Raji (cell line): ENCODE results near the gene RALGPS1.

ENCODE experiments used
- POLR2A ChIP-seq: IDR thresholded peaks from 2 replicates; pipeline ENCODE4 v1.6.1; 2011; ENCODE audit warnings: low read depth, low read length, control low read depth; ENCODE audit not compliant: insufficient read depth

The RALGPS1 gene

DNA sequence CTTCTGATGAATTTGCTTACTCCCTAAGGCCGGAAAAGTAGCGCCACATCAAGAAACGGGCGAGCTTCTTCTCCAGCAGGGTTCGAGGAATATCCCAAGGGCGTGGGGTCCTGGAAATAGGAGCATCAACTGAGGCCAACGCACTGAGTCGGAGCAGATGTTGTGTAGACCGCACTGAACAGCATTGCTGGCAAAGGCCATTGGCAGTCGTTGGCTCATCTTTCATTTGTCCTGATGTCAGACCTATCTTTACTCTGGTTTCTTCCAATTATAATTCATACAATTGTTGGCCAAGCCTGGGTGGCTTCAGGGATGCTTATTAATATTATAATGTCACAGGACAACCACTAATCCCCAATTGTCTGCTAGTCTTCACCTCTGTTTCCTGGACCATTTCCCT lies 27.7 kb upstream of the RALGPS1 start:
- TF ChIP-seq POLR2A, result no peak

- no peak for TF ChIP-seq POLR2A
Measured at GRCh38 chr9:126891676-126892075, 22.9 kb upstream of the RALGPS1 start.

DNA sequence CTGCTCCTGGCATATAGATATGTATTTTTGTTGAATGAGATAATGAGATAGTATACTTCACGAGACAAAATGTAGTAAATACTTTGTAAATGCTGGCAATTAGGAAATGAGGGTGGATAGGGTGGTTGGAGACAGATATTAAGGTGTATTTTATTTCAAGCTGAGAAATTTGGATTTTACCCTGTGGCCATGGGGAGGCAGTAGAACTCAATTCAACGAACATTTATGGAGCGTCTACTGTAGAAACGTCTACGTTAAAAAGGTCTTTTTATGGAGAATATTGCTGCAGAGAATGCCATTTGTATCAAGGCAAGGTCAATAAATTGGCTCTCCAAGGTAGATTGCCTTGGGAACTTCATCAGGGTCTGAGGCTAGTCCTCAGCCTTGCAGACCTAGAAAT lies 21.5 kb upstream of the RALGPS1 start:
- TF ChIP-seq POLR2A, result no peak

GRCh38 chr9:126894052-126894603 lies 20.5 kb upstream of the RALGPS1 start:
- TF ChIP-seq POLR2A, result no peak

GRCh38 chr9:126902210-126902609 lies 12.4 kb upstream of the RALGPS1 start:
- no peak for TF ChIP-seq POLR2A

- no peak for TF ChIP-seq POLR2A
Measured at GRCh38 chr9:126904586-126904985, 10.0 kb upstream of the RALGPS1 start.

DNA sequence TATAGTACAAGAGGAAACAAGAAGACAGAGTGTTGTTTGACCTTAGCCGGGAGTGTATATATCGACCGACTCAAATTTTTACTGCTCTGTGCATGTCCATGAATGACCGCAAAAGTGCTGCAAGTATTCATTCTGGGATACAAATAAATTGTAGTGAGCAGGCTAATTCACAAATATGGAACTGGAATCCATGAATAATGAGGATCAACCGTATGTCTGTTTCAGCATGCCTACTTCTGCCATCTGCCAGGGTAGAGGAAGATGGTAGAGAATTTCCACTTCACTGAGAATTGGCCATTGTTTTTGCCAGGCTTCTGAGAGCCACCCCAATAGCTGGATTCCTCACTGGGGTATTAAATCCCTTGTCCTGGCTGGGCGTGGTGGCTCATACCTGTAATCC lies 8.5 kb upstream of the RALGPS1 start:
- no peak for TF ChIP-seq POLR2A

DNA sequence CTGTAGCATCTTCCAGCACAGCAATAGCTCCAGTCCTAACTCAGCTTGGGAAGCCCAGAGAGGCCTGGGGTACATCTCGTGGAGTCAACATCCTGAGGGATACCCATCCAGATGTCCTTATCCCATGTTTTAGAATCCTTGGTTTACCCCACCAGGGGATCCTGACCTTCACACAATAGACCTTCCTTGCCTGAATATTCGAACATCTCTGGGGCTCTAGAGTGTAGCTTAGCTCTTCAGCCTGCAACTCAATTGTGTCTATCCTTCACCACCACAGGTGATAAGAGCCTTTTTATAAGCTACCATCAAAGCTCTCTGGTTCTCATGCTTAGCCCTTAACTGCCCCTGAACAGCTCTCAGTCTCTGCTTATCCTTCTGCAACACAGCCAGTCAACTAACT lies 7.5 kb upstream of the RALGPS1 start:
- TF ChIP-seq POLR2A, result no peak

DNA sequence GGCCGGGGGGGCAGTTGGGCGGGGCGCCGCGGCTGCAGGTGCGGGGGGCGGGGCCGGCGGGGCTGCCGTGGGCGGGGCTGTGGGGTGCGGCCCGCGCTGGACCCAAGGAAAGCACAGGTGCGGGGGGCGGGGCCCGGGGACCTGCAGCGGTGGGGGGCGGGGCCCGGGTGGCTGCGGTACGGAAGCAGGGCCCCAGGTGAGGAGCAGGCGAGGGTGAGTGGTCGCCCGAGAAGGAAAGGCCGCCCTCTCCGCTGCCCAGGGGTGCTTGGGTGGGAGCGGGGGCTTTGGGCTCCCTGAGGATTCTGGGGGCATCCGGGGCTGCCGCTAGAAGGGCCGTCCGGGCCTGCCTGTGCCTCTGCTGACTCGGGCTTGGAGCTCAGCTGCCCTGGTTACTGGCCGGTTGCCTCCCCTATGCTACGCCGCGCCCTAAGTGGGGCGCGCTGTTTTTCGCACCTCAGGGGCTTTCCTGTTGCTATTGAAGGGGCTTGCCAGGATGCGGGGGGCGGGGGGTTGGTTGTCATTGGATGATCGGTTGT lies 767 bp downstream of the RALGPS1 start:
- TF ChIP-seq POLR2A, result no peak

DNA sequence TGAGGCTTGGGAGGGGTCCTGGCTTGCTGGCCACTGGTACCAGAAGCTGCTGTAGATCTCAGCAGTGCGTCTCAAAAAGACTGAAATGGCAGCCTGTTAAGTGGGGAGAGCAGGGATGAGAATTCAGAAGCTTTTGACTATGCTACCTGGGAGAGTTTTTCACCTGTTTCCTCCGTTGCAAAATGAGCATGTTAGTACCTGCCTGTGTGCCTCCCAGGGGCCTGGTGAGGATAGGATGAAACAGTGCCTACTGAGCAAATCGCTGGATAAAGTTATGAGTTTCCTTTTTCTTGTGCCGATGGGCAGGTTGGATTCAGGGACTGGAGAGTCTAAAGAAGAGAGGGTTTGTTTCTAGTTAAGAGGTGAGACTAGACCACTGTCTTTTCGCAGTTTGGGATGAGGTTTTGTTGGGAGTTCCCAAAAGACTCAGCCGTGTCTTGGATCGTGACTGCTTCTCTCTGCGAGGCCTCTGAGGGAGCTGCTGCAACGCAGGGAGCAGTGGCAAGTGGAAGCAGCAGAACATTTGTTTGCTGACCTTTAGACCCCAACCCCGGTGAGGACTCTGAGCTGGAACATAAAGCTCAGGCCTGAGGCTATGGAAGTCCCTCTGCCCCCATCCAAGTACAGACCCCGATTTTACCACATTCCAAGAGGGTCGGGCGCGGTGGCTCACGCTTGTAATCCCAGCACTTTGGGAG lies 1.4 kb downstream of the RALGPS1 start:
- TF ChIP-seq POLR2A, result no peak

- TF ChIP-seq POLR2A, result no peak
Measured at GRCh38 chr9:126916909-126917308, 2.3 kb downstream of the RALGPS1 start.

GRCh38 chr9:126919193-126919592 lies 4.6 kb downstream of the RALGPS1 start:
- TF ChIP-seq POLR2A, result no peak

DNA sequence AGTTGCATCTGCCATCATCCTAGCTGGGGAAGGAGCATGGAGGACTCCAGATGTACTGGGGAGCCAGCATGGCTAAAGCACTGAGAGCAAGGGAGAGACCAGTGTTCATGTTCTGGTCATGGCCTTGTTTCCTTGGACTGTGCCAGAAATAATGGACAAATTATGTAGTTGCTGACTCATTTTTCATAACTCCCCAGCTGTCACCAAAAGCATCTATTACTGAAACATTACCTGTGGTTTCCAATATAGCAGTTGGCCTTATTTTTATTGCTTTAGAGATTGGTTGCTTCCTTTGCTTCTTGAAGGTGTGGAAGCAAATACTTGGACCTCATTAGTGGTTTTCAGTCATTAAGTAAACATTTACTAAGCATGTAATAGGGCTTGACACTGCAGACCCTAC lies 11.3 kb downstream of the RALGPS1 start:
- TF ChIP-seq POLR2A, result no peak

- TF ChIP-seq POLR2A, result no peak
Measured at GRCh38 chr9:126926364-126926763, 11.8 kb downstream of the RALGPS1 start.

- TF ChIP-seq POLR2A, result no peak
Measured at GRCh38 chr9:126927419-126927818, 12.8 kb downstream of the RALGPS1 start.

- no peak for TF ChIP-seq POLR2A
Measured at GRCh38 chr9:126932871-126933321, 18.3 kb downstream of the RALGPS1 start.
